SK-N-MC (cell line): ENCODE measurements around the gene TMEM131L.
"Not testable (repeated sequence)": the region's sequence is repeated elsewhere in the genome, so short reads cannot be mapped to it uniquely, and the experiment has no call there.

Experiments used
- DNase-seq: peaks from one replicate; pipeline ENCODE4 v3.0.0-alpha.2; 2011; ENCODE audit warnings: low read depth, low spot score
- H3K27ac ChIP-seq: fragments of 200-600 bp; sonication (generic); 2 replicates; pipeline ENCODE4 v1.5.1; 2016; ENCODE audit warnings: mixed run types
- H3K36me3 ChIP-seq: fragments of 200-600 bp; sonication (generic); 2 replicates; pipeline ENCODE4 v1.6.1; 2017; ENCODE audit warnings: antibody characterized with exemption, low read length, mixed read lengths; ENCODE audit not compliant: insufficient read depth
- H3K4me3 ChIP-seq: fragments of 200-600 bp; sonication (generic); 2 replicates; pipeline ENCODE4 v1.5.1; 2016
- H3K9ac ChIP-seq: fragments of 200-600 bp; sonication (generic); 2 replicates; pipeline ENCODE4 v1.8.0; 2017; ENCODE audit warnings: mixed run types, mixed read lengths; ENCODE audit not compliant: insufficient read length
- H3K9me3 ChIP-seq: fragments of 200-600 bp; sonication (generic); 2 replicates; pipeline ENCODE4 v1.6.1; 2017; ENCODE audit warnings: low read depth, mild to moderate bottlenecking, antibody characterized with exemption, low read length, moderate library complexity, mixed read lengths
- EZH2 ChIP-seq: fragments of 200-600 bp; sonication (generic); IDR thresholded peaks from one replicate; pipeline ENCODE4 v1.6.1; 2017; ENCODE audit warnings: antibody characterized with exemption
- FOXP2 ChIP-seq: optimal IDR thresholded peaks from 2 replicates; pipeline ENCODE3; 2011; ENCODE audit warnings: mild to moderate bottlenecking, moderate library complexity; ENCODE audit not compliant: insufficient read depth; ENCODE audit errors: extremely low read length, control extremely low read depth
- POLR2AphosphoS5 ChIP-seq: IDR thresholded peaks from 2 replicates; pipeline ENCODE4 v1.6.1; 2012; ENCODE audit warnings: mild to moderate bottlenecking, low read depth, low read length, borderline replicate concordance

The TMEM131L gene

DNA sequence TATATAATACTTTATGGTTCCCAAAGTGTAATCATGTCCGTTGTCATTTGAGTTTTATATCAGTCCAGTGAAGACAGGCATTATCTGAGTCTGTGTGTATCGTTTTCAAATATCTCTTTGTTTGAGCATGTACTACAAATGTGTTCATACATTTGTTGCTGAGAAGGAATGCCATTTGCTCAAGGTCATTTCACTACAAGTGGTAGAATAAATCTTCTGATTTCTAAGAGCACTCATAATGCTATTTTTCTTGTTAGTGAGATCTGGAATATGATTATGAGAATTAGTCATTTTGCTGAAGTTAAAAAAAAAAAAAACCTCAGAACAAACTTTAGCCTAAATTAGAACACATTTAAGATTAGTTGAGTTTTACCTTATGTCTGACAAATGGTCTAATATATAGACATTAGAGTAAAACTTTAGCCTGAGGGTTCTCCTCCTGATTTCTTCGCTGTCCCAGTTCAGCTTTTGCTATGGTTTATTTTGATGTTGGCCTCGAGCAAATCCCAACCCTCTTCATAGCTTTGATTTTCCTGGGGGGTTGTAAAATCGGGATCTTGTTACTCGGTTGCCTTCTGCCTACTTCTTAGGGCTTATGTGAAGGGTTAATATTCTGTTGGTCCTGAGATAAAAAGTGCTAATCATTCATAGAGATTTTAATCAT is 87.1 kb downstream of the TMEM131L start:
- TF ChIP-seq EZH2 (no peak), FOXP2 (no peak), POLR2AphosphoS5 (no peak)

DNA sequence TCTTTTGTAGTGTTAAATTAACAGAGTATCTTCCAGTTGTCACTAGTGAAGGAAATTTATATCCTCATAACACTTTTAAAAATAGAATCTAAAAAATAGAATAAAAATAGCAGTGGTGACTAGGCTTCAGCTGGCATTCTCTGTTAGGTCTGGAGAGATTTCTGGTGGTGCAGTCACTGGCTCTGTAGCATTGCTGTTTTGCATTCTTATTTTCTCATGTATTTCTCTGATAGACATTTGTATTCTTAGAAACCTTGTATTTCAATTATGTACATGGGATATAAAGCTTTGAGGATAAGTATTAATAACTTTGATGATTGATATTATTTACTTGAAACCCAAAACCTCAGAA is 87.6 kb downstream of the TMEM131L start:
- Histone ChIP-seq H3K9me3 (no peaks in the 10 kb centered on the region), H3K4me3 (peak overlapping the region; percentile 46), H3K36me3 (peaks cover 18% of the 10 kb centered on the region), H3K9ac (no peak overlapping the region), H3K27ac (peak overlapping the region; percentile 82)
- TF ChIP-seq POLR2AphosphoS5 (no peak), EZH2 (no peak), FOXP2 (no peak)
- DNase-seq = no peak

More for the DNA sequence above, 87.1 kb downstream of the TMEM131L start:
- H3K9me3 ChIP-seq = no peaks in the 10 kb centered on the region
- H3K9ac ChIP-seq = no peak overlapping the region
- peak overlapping the region; percentile 82 for H3K27ac ChIP-seq
- no peak for DNase-seq
- H3K36me3 ChIP-seq = peaks cover 18% of the 10 kb centered on the region
- peak overlapping the region; percentile 46 for H3K4me3 ChIP-seq

DNA sequence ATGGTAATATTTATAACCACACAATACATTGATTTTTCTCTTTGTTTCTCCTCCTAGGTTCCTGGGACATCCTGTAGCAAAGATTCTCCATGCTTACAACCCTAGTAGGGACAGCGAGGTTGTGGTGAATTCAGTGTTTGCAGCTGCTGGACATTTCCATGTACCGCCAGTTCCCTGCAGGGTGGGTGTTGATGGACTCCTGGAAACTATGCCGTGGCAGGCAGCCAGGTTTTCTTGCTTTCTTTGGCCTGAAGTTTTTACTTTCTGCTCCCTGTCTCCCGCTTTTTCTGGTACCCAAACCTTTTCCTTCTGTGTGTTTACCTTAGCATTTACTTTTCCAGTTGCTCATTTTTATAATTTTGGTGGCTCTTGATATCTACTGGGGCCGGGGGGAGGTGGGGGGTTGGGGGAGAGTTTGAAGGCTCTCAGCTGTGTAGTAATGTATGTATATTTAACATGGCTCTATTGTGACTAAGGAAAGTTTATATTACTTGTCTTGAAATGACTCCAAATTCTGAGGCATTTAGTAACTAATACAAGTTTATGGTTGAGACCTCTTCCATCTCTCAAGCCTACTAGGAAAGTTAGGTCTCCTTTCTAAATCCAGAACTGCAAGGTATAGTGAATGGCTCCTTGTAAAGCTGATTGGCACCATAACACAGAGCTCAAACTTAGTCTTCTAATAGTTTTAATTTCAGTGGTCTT is 89.7 kb downstream of the TMEM131L start:
- Histone ChIP-seq H3K4me3 (no peak overlapping the region), H3K27ac (0 out of 2 replicates have a peak overlapping the region, but pooled peaks have one; percentile 32), H3K9me3 (0 out of 2 replicates have a peak, but pooled peaks cover 3% of the 10 kb centered on the region), H3K36me3 (peaks cover 30% of the 10 kb centered on the region), H3K9ac (no peak overlapping the region)
- no peak for DNase-seq
- no peak for TF ChIP-seq FOXP2
- no peak for TF ChIP-seq EZH2
- TF ChIP-seq POLR2AphosphoS5 = no peak

- Histone ChIP-seq H3K4me3 (no peak overlapping the region), H3K36me3 (peaks cover 35% of the 10 kb centered on the region), H3K27ac (0 out of 2 replicates have a peak overlapping the region, but pooled peaks have one; percentile 32), H3K9ac (no peak overlapping the region), H3K9me3 (0 out of 2 replicates have a peak, but pooled peaks cover 5% of the 10 kb centered on the region)
- no peak for DNase-seq
- no peak for TF ChIP-seq EZH2
- no peak for TF ChIP-seq POLR2AphosphoS5
- TF ChIP-seq FOXP2 = no peak
Measured at GRCh38 chr4:153556435-153556815, 90.3 kb downstream of the TMEM131L start.

- 0 out of 2 replicates have a peak, but pooled peaks cover 5% of the 10 kb centered on the region for H3K9me3 ChIP-seq
- TF ChIP-seq EZH2 (no peak), POLR2AphosphoS5 (no peak), FOXP2 (no peak)
- H3K36me3 ChIP-seq = peaks cover 38% of the 10 kb centered on the region
- no peak overlapping the region for H3K4me3 ChIP-seq
- DNase-seq = no peak
- no peak overlapping the region for H3K9ac ChIP-seq
- H3K27ac ChIP-seq = no peak overlapping the region
Measured at GRCh38 chr4:153560908-153561307, 94.7 kb downstream of the TMEM131L start.

DNA sequence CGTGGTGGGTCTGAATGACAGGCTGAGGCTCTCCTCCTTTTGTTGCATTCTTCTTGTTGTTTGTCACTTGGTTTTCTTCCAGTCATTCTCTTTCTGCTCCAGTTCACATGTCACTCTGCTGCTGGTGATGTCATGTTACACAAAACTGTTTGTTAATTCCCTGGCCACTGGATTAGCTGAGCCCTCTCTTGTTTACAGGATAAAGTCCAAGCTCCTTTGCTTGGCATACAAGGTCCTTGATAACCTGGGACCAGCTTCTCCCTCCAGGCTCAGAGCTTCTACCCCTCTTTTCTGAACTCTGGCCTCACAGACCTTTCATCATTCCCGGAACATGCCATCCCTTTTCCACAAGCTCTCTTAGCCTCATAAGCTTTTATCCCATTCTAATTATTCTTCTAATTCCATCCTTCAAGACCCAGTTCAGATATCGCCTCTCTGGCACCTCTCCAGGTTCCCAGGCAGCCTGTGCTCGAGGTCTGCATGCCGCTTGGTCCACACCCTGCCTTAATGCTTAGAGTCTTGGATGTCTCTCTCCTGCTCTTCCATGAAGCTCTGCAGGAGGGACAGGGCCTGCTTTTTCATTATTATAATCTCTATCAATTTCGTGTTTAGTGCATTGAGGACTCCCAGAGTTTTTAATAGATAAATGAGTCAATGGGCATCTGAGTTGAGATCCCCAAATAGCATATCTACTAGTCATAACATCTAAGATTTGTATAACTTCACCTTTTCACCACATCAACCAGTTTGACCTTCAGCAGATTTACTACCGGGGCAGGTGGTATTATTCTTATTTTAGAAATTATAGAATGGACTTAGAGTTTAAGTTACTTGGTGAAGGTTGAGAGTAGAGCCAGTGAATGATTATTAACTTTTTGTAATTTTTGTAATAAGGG is 98.7 kb downstream of the TMEM131L start:
- Histone ChIP-seq H3K36me3 (peaks cover 18% of the 10 kb centered on the region), H3K9me3 (0 out of 2 replicates have a peak, but pooled peaks cover 5% of the 10 kb centered on the region), H3K4me3 (no peak overlapping the region), H3K27ac (no peak overlapping the region), H3K9ac (no peak overlapping the region)
- no peak for DNase-seq
- TF ChIP-seq FOXP2 = no peak

DNA sequence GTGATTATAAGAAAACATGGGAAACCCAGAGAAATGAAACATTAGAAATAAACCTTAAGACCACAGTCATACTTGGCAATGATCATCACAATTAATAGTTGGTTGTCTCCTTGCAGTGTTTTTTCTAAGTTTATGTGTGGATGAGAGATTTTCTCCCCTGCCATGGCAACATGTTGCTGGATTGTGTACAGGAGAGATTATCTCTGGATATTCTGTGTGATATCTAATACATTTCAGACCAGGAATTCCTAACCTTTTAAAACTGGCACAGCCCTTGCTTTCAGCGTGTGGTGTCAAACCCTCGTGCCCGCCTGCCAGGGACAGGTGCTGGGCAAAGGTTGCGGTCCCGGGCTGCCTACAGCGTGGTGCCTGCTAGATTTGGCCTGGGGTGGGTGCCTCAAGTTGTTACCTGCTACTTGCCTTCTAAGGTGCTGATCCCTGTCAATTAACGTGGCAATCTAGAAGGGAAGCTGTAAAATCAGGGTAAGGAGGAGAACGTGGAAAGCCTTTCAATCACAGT is 100.5 kb downstream of the TMEM131L start:
- Histone ChIP-seq H3K4me3 (no peak overlapping the region), H3K36me3 (peaks cover under 1% of the 10 kb centered on the region), H3K9me3 (no peaks in the 10 kb centered on the region), H3K9ac (no peak overlapping the region), H3K27ac (no peak overlapping the region)
- DNase-seq = no peak
- TF ChIP-seq FOXP2 (no peak), POLR2AphosphoS5 (no peak), EZH2 (no peak)

GRCh38 chr4:153567660-153568059 is 101.5 kb downstream of the TMEM131L start:
- DNase-seq, H3K4me3 ChIP-seq, H3K9me3 ChIP-seq, H3K9ac ChIP-seq, H3K36me3 ChIP-seq, H3K27ac ChIP-seq: not testable (repeated sequence)
